Suprapubic skin (tissue), 4 donors: Measurements from ENCODE around the gene CDH13. TPM values are rescaled to one million over a fixed set of nuclear protein-coding genes. Genes with fewer than 3 reads are reported as not detected.

Source experiments
- DNase-seq, 2 donors: peaks; one replicate each; pipeline ENCODE4 v3.0.0-alpha.2; 2019; ENCODE audit warnings: low spot score in 2 of 2
- H3K27ac ChIP-seq: fragments of 200-600 bp; sonication (generic); one replicate; pipeline ENCODE4 v1.5.1; 2019
- H3K27me3 ChIP-seq: fragments of 200-600 bp; sonication (generic); one replicate; pipeline ENCODE4 v1.5.1; 2019
- H3K36me3 ChIP-seq: fragments of 200-600 bp; sonication (generic); one replicate; pipeline ENCODE4 v1.5.1; 2019
- H3K4me1 ChIP-seq: fragments of 200-600 bp; sonication (generic); one replicate; pipeline ENCODE4 v1.5.1; 2019
- H3K4me3 ChIP-seq: fragments of 200-600 bp; sonication (generic); one replicate; pipeline ENCODE4 v1.5.1; 2019; ENCODE audit warnings: mild to moderate bottlenecking
- H3K9me3 ChIP-seq: fragments of 200-600 bp; sonication (generic); one replicate; pipeline ENCODE4 v1.5.1; 2019
- CTCF ChIP-seq, 2 donors: fragments of 200-600 bp in 1 of 2; fragments of 450-650 bp in 1 of 2; sonication (generic) in 1 of 2; IDR thresholded peaks; one replicate each; pipeline ENCODE4 v1.5.1; 2016 to 2019; ENCODE audit warnings: antibody characterized with exemption in 2 of 2, mild to moderate bottlenecking in 1 of 2, moderate library complexity in 1 of 2
- EP300 ChIP-seq: sonication (generic); formaldehyde crosslinking; IDR thresholded peaks from one replicate; pipeline ENCODE4 v1.6.1; 2017; ENCODE audit warnings: antibody characterized with exemption
- POLR2A ChIP-seq, 2 donors: fragments of 450-650 bp; IDR thresholded peaks; one replicate each; pipeline ENCODE4 v1.6.1; 2017; ENCODE audit warnings: antibody characterized with exemption in 2 of 2, mild to moderate bottlenecking in 2 of 2, moderate library complexity in 2 of 2
- POLR2AphosphoS5 ChIP-seq, 3 donors: sonication (generic); formaldehyde crosslinking; IDR thresholded peaks; one replicate each; pipeline ENCODE4 v1.6.1; 2017; ENCODE audit warnings: antibody characterized with exemption in 3 of 3
- WGBS: methylation state at CpG from one replicate; pipeline ENCODE4 v1.1.5; 2018; 5-methylcytosine and 5-hydroxymethylcytosine counted together
- total RNA-seq, 4 donors: library from RNA; depleted of rRNA; stranded (reverse); fragments of >200 nt; gene quantifications; one replicate each; pipeline ENCODE4 v1.1.0, GENCODE V29; 2016

CDH13 gene
- total RNA-seq, 4 donors from 2014 or later = 90.4 to 176 (median 139) TPM

GRCh38 chr16:82728901-82729300 lies 102.1 kb downstream of the CDH13 start:
- WGBS = 89% methylated on average over 2 of the region's 2 CpGs
- TF ChIP-seq POLR2AphosphoS5 (IDR thresholded peaks at IDR 0.05) (no peak), CTCF (IDR thresholded peaks at IDR 0.05) (no peak), EP300 (no peak), POLR2A (IDR thresholded peaks at IDR 0.05) (no peak)
- Histone ChIP-seq H3K36me3 (no peaks in the 10 kb centered on the region), H3K4me1 (no peaks in the 10 kb centered on the region), H3K4me3 (no peak overlapping the region), H3K27me3 (no peaks in the 10 kb centered on the region), H3K27ac (no peak overlapping the region), H3K9me3 (peaks cover 5% of the 10 kb centered on the region)
- no peak for DNase-seq

- no peaks in the 10 kb centered on the region for H3K27me3 ChIP-seq
- no peak for DNase-seq
- 58% methylated on average over 2 of the region's 2 CpGs for WGBS
- TF ChIP-seq POLR2A (IDR thresholded peaks at IDR 0.05) (no peak), CTCF (IDR thresholded peaks at IDR 0.05) (no peak), POLR2AphosphoS5 (IDR thresholded peaks at IDR 0.05) (no peak), EP300 (no peak)
- H3K27ac ChIP-seq = no peak overlapping the region
- peaks cover 5% of the 10 kb centered on the region for H3K9me3 ChIP-seq
- H3K4me3 ChIP-seq = no peak overlapping the region
- no peaks in the 10 kb centered on the region for H3K4me1 ChIP-seq
- H3K36me3 ChIP-seq = no peaks in the 10 kb centered on the region
Measured at GRCh38 chr16:82730901-82731300, 104.1 kb downstream of the CDH13 start.

DNA sequence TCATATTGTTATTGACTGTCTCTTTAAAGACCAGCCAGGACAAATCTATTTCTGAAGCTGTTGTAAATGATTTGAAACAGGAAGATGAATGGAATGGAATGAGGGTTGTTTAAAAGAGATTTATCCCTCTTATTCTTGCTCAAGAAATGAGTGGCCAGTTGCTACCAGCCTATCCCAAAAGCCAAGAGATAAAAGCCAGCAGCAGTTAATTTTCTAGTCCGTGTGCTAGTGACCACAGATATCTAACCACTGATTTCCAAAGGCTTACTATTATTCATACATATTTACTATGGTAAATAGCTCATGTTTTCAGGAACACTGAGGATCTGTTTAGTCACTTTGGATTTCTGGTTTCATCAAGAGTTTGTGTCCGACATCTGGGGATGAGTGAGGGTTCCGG lies 105.7 kb downstream of the CDH13 start:
- TF ChIP-seq POLR2AphosphoS5 (IDR thresholded peaks at IDR 0.05) (no peak), POLR2A (IDR thresholded peaks at IDR 0.05) (no peak), CTCF (IDR thresholded peaks at IDR 0.05) (no peak), EP300 (no peak)
- no peaks in the 10 kb centered on the region for H3K4me1 ChIP-seq
- DNase-seq = no peak
- no peaks in the 10 kb centered on the region for H3K27me3 ChIP-seq
- no peak overlapping the region for H3K4me3 ChIP-seq
- H3K27ac ChIP-seq = no peak overlapping the region
- H3K36me3 ChIP-seq = no peaks in the 10 kb centered on the region
- 84% methylated on average over 3 of the region's 3 CpGs for WGBS
- peaks cover 5% of the 10 kb centered on the region for H3K9me3 ChIP-seq

DNA sequence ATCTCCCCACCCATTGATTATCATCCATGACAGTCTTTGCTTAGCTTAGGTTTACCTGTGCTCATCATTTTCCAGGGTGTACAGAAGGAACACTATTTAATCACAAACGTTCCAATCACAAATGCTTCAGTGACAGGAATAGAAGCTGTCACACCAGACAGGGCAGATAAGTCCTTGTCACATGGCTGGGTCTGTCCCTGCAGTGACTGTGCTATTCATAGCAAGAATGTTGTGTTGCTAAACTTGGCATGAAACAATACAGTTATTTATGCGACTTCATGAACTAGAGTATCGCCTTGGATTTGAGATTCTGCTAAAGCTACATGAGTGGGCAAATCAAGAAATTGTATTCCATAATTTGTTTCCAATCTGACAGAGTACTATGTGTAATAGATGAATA lies 108.4 kb downstream of the CDH13 start:
- WGBS = 48% methylated on average over 3 of the region's 3 CpGs
- no peak overlapping the region for H3K4me3 ChIP-seq

GRCh38 chr16:82735673-82736091 lies 108.9 kb downstream of the CDH13 start:
- H3K27me3 ChIP-seq = no peaks in the 10 kb centered on the region
- TF ChIP-seq EP300 (no peak), CTCF (IDR thresholded peaks at IDR 0.05) (no peak), POLR2AphosphoS5 (IDR thresholded peaks at IDR 0.05) (no peak), POLR2A (IDR thresholded peaks at IDR 0.05) (no peak)
- no peaks in the 10 kb centered on the region for H3K4me1 ChIP-seq
- H3K36me3 ChIP-seq = no peaks in the 10 kb centered on the region
- no peak for DNase-seq
- 67% methylated on average over 5 of the region's 5 CpGs for WGBS
- no peaks in the 10 kb centered on the region for H3K9me3 ChIP-seq
- H3K4me3 ChIP-seq = no peak overlapping the region
- H3K27ac ChIP-seq = no peak overlapping the region

More for the DNA sequence above, 108.4 kb downstream of the CDH13 start:
- no peak for DNase-seq
- no peaks in the 10 kb centered on the region for H3K36me3 ChIP-seq
- no peaks in the 10 kb centered on the region for H3K9me3 ChIP-seq
- TF ChIP-seq POLR2A (IDR thresholded peaks at IDR 0.05) = no peak
- no peak for TF ChIP-seq POLR2AphosphoS5 (IDR thresholded peaks at IDR 0.05)
- no peak for TF ChIP-seq EP300
- TF ChIP-seq CTCF (IDR thresholded peaks at IDR 0.05) = no peak
- no peaks in the 10 kb centered on the region for H3K27me3 ChIP-seq
- H3K27ac ChIP-seq = no peak overlapping the region
- H3K4me1 ChIP-seq = no peaks in the 10 kb centered on the region
